KMS-11 (cell line): Measurements from ENCODE around the gene PIGR.
A peak's percentile ranks its signal among the peaks of the same experiment; 100 is the strongest.

ENCODE experiments used
- H2AFZ ChIP-seq: fragments of 200-600 bp; sonication (generic); 2 replicates; pipeline ENCODE4 v1.6.1; 2016; ENCODE audit warnings: antibody characterized with exemption, mixed run types, low read depth
- H3K27ac ChIP-seq: fragments of 200-600 bp; sonication (generic); 2 replicates; pipeline ENCODE4 v1.6.1; 2016; ENCODE audit warnings: mild to moderate bottlenecking, mixed run types
- H3K27me3 ChIP-seq: fragments of 200-600 bp; sonication (generic); 2 replicates; pipeline ENCODE4 v1.6.1; 2017; ENCODE audit warnings: mild to moderate bottlenecking, low read depth, mixed run types, moderate library complexity; ENCODE audit not compliant: insufficient read depth
- H3K36me3 ChIP-seq: fragments of 200-600 bp; sonication (generic); 2 replicates; pipeline ENCODE4 v1.6.1; 2017; ENCODE audit warnings: mild to moderate bottlenecking, mixed run types; ENCODE audit not compliant: insufficient read depth
- H3K4me1 ChIP-seq: fragments of 200-600 bp; sonication (generic); 2 replicates; pipeline ENCODE4 v1.6.1; 2016; ENCODE audit warnings: mild to moderate bottlenecking, low read depth, mixed run types; ENCODE audit not compliant: poor library complexity, severe bottlenecking
- H3K4me2 ChIP-seq: fragments of 200-600 bp; sonication (generic); 2 replicates; pipeline ENCODE4 v1.7.0; 2016; ENCODE audit warnings: mild to moderate bottlenecking, mixed run types
- H3K4me3 ChIP-seq: fragments of 200-600 bp; sonication (generic); IDR thresholded peaks from 2 replicates; pipeline ENCODE4 v1.6.1; 2017; ENCODE audit warnings: low read depth, low read length, mixed read lengths; ENCODE audit not compliant: insufficient read depth
- H3K79me2 ChIP-seq: fragments of 200-600 bp; sonication (generic); 2 replicates; pipeline ENCODE4 v1.6.1; 2016; ENCODE audit warnings: low read depth, mixed run types; ENCODE audit not compliant: insufficient read depth
- H3K9ac ChIP-seq: fragments of 200-600 bp; sonication (generic); 2 replicates; pipeline ENCODE4 v1.6.1; 2016; ENCODE audit warnings: mild to moderate bottlenecking, mixed run types
- H4K20me1 ChIP-seq: fragments of 200-600 bp; sonication (generic); 2 replicates; pipeline ENCODE4 v1.6.1; 2016; ENCODE audit warnings: mild to moderate bottlenecking, mixed run types; ENCODE audit not compliant: insufficient read depth
- TF ChIP-seq, protein P1 (sequence below): fragments of 200-600 bp; sonication (generic); conservative IDR thresholded peaks from 2 replicates; pipeline ENCODE4 v1.6.1; 2017; ENCODE audit warnings: low read depth, mild to moderate bottlenecking, antibody characterized with exemption, low read length, moderate library complexity, mixed read lengths

Gene PIGR

DNA sequence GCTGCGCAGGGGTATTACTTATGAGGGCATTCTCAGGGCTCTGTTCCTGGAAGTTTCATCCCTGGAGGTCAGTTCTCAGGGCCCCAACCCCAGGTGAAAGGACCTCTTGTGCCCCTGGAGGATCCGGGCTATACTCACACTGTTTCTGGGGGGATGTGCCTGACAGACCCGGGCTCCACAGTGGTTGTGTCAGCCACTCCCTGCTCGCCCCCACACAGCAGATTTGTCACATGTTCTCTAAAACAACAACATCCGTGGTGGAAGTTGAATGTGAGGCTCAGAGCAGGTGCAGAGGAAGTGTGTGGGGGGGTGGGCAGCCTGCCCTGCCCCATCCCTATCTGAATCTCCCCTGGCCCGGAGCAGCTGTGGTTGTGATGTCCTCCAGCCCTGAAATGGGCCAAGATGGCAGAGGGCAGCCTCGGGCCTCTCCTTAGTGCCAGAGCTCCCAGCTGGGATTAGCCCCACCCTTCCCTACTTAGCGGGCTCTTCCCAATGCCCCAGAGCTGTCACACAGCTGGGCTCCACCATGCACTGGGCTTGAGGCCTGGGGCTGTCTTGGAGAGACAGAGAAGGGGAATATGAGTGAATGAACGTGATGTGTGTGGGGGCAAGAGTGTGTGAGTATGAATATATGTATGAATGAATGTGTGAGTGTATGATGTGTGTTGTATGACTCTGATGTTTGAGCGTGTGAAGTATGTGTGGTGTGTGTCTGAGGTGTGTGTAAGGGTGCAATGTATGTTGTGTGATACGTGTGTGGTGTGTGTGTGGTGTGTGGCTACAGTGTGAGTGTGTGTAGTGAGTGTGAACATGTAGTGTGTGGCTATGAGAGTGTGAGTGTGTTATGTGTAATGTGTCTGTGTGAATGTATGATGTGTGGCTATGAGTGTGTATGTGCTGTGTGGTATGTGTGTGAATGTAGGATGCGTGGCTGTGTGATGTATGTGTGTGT is 23.0 kb downstream of the PIGR start:
- Histone ChIP-seq H4K20me1 (no peaks in the 10 kb centered on the region), H3K79me2 (no peaks in the 10 kb centered on the region), H3K4me2 (no peak overlapping the region), H2AFZ (no peak overlapping the region), H3K27me3 (no peaks in the 10 kb centered on the region), H3K27ac (no peak overlapping the region), H3K9ac (no peak overlapping the region), H3K36me3 (no peaks in the 10 kb centered on the region), H3K4me1 (peaks cover 3% of the 10 kb centered on the region), H3K4me3 (no peak overlapping the region)
- TF ChIP-seq, protein P1, sequence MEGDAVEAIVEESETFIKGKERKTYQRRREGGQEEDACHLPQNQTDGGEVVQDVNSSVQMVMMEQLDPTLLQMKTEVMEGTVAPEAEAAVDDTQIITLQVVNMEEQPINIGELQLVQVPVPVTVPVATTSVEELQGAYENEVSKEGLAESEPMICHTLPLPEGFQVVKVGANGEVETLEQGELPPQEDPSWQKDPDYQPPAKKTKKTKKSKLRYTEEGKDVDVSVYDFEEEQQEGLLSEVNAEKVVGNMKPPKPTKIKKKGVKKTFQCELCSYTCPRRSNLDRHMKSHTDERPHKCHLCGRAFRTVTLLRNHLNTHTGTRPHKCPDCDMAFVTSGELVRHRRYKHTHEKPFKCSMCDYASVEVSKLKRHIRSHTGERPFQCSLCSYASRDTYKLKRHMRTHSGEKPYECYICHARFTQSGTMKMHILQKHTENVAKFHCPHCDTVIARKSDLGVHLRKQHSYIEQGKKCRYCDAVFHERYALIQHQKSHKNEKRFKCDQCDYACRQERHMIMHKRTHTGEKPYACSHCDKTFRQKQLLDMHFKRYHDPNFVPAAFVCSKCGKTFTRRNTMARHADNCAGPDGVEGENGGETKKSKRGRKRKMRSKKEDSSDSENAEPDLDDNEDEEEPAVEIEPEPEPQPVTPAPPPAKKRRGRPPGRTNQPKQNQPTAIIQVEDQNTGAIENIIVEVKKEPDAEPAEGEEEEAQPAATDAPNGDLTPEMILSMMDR: no peak

GRCh38 chr1:206922524-206922923 is 23.7 kb downstream of the PIGR start:
- Histone ChIP-seq H3K27ac (no peak overlapping the region), H3K9ac (no peak overlapping the region), H3K79me2 (no peaks in the 10 kb centered on the region), H4K20me1 (no peaks in the 10 kb centered on the region), H3K27me3 (no peaks in the 10 kb centered on the region), H3K4me2 (no peak overlapping the region), H2AFZ (no peak overlapping the region), H3K36me3 (no peaks in the 10 kb centered on the region), H3K4me3 (no peak overlapping the region), H3K4me1 (peaks cover 3% of the 10 kb centered on the region)
- TF ChIP-seq, protein P1: no peak

- H3K9ac ChIP-seq: no peak within 1 kb of the TSS
- peaks cover 3% of the 10 kb centered on the region for H3K4me1 ChIP-seq
- no peaks in the 10 kb centered on the region for H3K79me2 ChIP-seq
- peak within 1 kb of the TSS; percentile 15; the same call in 1 of the 2 replicates for H2AFZ ChIP-seq
- TF ChIP-seq, protein P1: no peak
- no peaks in the 10 kb centered on the region for H3K27me3 ChIP-seq
- no peaks in the 10 kb centered on the region for H4K20me1 ChIP-seq
- H3K4me2 ChIP-seq: no peak within 1 kb of the TSS
- no peaks in the 10 kb centered on the region for H3K36me3 ChIP-seq
- H3K4me3 ChIP-seq: no peak within 1 kb of the TSS
- H3K27ac ChIP-seq: no peak within 1 kb of the TSS
These were observed 24.4 kb downstream of the PIGR start, which contains the start of gene FCMR for GRCh38 chr1:206921772-206922265. TSS of gene FCMR (minus strand) at chr1:206921941. CDS start at chr1:206921854, 87 bp downstream.

DNA sequence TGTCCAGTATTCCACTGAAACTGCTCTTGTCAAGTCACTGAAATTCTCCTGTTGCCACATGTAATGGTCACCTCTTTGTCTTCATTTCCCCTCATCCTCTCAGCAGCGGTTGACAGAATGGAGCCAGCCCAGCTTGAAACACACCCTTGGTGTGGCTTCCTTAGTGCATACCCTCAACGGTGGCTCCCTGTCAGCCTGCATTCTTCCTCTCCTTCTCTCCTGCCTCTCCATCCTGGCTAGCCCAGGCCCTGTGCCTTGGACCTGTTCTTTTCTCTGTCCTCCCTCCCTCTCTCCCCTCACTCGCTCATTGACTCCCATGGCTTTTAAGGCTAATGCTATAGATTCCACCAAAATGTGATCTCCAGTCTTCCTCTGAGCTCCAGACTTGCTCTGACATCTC is 28.2 kb downstream of the PIGR start:
- H3K27me3 ChIP-seq: no peaks in the 10 kb centered on the region; the same call in 1 of the 2 replicates
- H4K20me1 ChIP-seq: no peaks in the 10 kb centered on the region
- no peak overlapping the region for H3K9ac ChIP-seq
- H3K4me3 ChIP-seq: no peak overlapping the region
- peaks cover 3% of the 10 kb centered on the region for H3K4me1 ChIP-seq
- no peaks in the 10 kb centered on the region for H3K36me3 ChIP-seq
- TF ChIP-seq, protein P1: no peak
- H3K79me2 ChIP-seq: no peaks in the 10 kb centered on the region
- H2AFZ ChIP-seq: no peak overlapping the region
- no peak overlapping the region for H3K4me2 ChIP-seq
- H3K27ac ChIP-seq: no peak overlapping the region
